ENCODE data around the gene FGF19.

DNA sequence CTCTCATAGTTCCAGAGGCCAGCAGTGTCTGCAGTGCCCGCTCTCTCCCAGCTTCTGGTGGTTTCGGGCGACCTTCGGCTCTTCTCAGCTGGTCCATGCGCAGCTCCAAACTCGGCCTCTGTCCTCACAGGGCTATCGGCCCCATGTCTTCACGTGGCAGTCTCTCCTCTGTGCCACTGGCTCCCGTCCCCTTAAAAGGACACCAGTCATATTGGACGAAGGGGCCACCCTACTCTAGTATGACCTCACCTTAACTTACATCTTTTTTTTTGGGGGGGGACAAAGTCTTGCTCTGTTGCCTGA, 42.5 kb downstream of the FGF19 start:
- TF ChIP-seq, protein P1, sequence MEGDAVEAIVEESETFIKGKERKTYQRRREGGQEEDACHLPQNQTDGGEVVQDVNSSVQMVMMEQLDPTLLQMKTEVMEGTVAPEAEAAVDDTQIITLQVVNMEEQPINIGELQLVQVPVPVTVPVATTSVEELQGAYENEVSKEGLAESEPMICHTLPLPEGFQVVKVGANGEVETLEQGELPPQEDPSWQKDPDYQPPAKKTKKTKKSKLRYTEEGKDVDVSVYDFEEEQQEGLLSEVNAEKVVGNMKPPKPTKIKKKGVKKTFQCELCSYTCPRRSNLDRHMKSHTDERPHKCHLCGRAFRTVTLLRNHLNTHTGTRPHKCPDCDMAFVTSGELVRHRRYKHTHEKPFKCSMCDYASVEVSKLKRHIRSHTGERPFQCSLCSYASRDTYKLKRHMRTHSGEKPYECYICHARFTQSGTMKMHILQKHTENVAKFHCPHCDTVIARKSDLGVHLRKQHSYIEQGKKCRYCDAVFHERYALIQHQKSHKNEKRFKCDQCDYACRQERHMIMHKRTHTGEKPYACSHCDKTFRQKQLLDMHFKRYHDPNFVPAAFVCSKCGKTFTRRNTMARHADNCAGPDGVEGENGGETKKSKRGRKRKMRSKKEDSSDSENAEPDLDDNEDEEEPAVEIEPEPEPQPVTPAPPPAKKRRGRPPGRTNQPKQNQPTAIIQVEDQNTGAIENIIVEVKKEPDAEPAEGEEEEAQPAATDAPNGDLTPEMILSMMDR (IDR thresholded peaks at IDR 0.05) = no peak
- no peak for TF ChIP-seq POLR2A (IDR thresholded peaks at IDR 0.05)

Measured in body of pancreas (tissue), 4 donors.